NB4 (cell line): ENCODE results near the gene DSCAM.

Experiments
- DNase-seq: peaks from one replicate; pipeline ENCODE4 v3.0.0; 2010; ENCODE audit warnings: low read depth
- H3K4me3 ChIP-seq: one replicate; pipeline ENCODE4 v1.5.1; 2011; ENCODE audit warnings: mild to moderate bottlenecking, low read depth, low read length, moderate library complexity
- CTCF ChIP-seq: IDR thresholded peaks from one replicate; pipeline ENCODE4 v1.5.1; 2012; ENCODE audit warnings: low read depth, low read length
- MAX ChIP-seq: IDR thresholded peaks from 2 replicates; pipeline ENCODE4 v1.6.1; 2011; ENCODE audit warnings: low read depth, low read length
- MYC ChIP-seq: IDR thresholded peaks from 2 replicates; pipeline ENCODE4 v1.6.1; 2011; ENCODE audit warnings: low read depth, low read length
- POLR2A ChIP-seq: IDR thresholded peaks from 2 replicates; pipeline ENCODE4 v1.6.1; 2011; ENCODE audit warnings: mild to moderate bottlenecking; ENCODE audit not compliant: insufficient read length; ENCODE audit errors: extremely low read depth

The DSCAM gene

GRCh38 chr21:40402884-40403582 is 443.9 kb downstream of the DSCAM start:
- DNase-seq = no peak
- H3K4me3 ChIP-seq = no peak overlapping the region
- TF ChIP-seq CTCF (no peak), MAX (no peak), POLR2A (no peak), MYC (no peak)

- TF ChIP-seq MYC (no peak), CTCF (no peak), MAX (no peak), POLR2A (no peak)
- H3K4me3 ChIP-seq = no peak overlapping the region
- DNase-seq = no peak
Observed at GRCh38 chr21:40395732-40396131, 451.2 kb downstream of the DSCAM start.

GRCh38 chr21:40393066-40393465 is 453.9 kb downstream of the DSCAM start:
- H3K4me3 ChIP-seq = no peak overlapping the region
- TF ChIP-seq MYC (no peak), CTCF (no peak), POLR2A (no peak), MAX (no peak)
- DNase-seq = no peak

- TF ChIP-seq POLR2A = no peak
- TF ChIP-seq CTCF = no peak
- TF ChIP-seq MAX = no peak
- TF ChIP-seq MYC = no peak
- H3K4me3 ChIP-seq = no peak overlapping the region
- no peak for DNase-seq
Observed at GRCh38 chr21:40388046-40388445, 458.9 kb downstream of the DSCAM start.

GRCh38 chr21:40386981-40387747 is 459.8 kb downstream of the DSCAM start:
- DNase-seq = no peak
- TF ChIP-seq MYC (no peak), MAX (no peak), POLR2A (no peak), CTCF (no peak)
- no peak overlapping the region for H3K4me3 ChIP-seq
